Left lung (tissue), 10 donors: ENCODE data around the gene IGSF23. TPM values are rescaled to one million over a fixed set of nuclear protein-coding genes. Genes with fewer than 3 reads are reported as not detected.
A peak's percentile ranks its signal among the peaks of the same experiment; 100 is the strongest.
"Not testable (repeated sequence)": the region's sequence is repeated elsewhere in the genome, so short reads cannot be mapped to it uniquely, and the experiment has no call there.

ENCODE experiments used
- ATAC-seq: fragments of 200-7000 bp; cut with Tn5 transposase; one replicate; pipeline ENCODE4 v1.9.1; 2020; ENCODE audit warnings: moderate library complexity
- DNase-seq, 4 donors: peaks; one replicate each; pipeline ENCODE4 v3.0.0-alpha.2; 2013 to 2020
- H3K27ac ChIP-seq, 2 donors: fragments of 200-600 bp; sonication (generic) in 1 of 2; one replicate each; pipeline versions ENCODE4 v1.5.0 to v1.8.0; 2020 to 2021
- H3K27me3 ChIP-seq, 2 donors: fragments of 200-600 bp; sonication (generic) in 1 of 2; one replicate each; pipeline versions ENCODE4 v1.5.0 to v1.8.0; 2020 to 2021
- H3K36me3 ChIP-seq, 2 donors: fragments of 200-600 bp; sonication (generic) in 1 of 2; one replicate each; pipeline versions ENCODE4 v1.5.0 to v1.8.0; 2020 to 2021
- H3K4me1 ChIP-seq, 2 donors: fragments of 200-600 bp; one replicate each; pipeline ENCODE4 v1.8.0; 2021
- H3K4me3 ChIP-seq, 2 donors: fragments of 200-600 bp; sonication (generic) in 1 of 2; one replicate each; pipeline versions ENCODE4 v1.5.0 to v1.8.0; 2020 to 2021; ENCODE audit warnings: mild to moderate bottlenecking in 1 of 2
- H3K9me3 ChIP-seq, 2 donors: fragments of 200-600 bp; sonication (generic) in 1 of 2; one replicate each; pipeline versions ENCODE4 v1.5.0 to v1.8.0; 2020 to 2021
- intact Hi-C, 2 donors: fragments of 100-400 bp; cut with DNase I; formaldehyde crosslinking; loops; one replicate each; pipeline versions ENCODE4 v1.11.2 to v1.14.2; 2022
- polyA plus RNA-seq, 6 donors: library from polyadenylated mRNA; unstranded; fragments of 120-200 nt; gene quantifications; one replicate each; pipeline ENCODE4 v1.2.1, GENCODE V29; 2013; ENCODE audit not compliant: insufficient read length in 6 of 6
- total RNA-seq, 2 donors: library from RNA; stranded (reverse); fragmentation: NEBNext Ultra II Directional; extraction: Animal tissue kit (Norgen Biotek cat#: 25700); gene quantifications; one replicate each; pipeline ENCODE4 v1.2.1, GENCODE V29; 2021
- TF ChIP-seq, protein P1 (sequence below), 2 donors: fragments of 200-600 bp; sonication (generic) in 1 of 2; IDR thresholded peaks; one replicate each; pipeline versions ENCODE4 v1.5.0 to v1.8.0; 2021; ENCODE audit warnings: antibody characterized with exemption in 2 of 2
- donor health status: DM: no; HTN: yes; CAD: no.
- donor health status: DM: no; HTN: no; CAD: no.

The IGSF23 gene
- total and polyA plus RNA-seq, 8 donors: 0.17 to 0.18 TPM; not detected in 6

DNA sequence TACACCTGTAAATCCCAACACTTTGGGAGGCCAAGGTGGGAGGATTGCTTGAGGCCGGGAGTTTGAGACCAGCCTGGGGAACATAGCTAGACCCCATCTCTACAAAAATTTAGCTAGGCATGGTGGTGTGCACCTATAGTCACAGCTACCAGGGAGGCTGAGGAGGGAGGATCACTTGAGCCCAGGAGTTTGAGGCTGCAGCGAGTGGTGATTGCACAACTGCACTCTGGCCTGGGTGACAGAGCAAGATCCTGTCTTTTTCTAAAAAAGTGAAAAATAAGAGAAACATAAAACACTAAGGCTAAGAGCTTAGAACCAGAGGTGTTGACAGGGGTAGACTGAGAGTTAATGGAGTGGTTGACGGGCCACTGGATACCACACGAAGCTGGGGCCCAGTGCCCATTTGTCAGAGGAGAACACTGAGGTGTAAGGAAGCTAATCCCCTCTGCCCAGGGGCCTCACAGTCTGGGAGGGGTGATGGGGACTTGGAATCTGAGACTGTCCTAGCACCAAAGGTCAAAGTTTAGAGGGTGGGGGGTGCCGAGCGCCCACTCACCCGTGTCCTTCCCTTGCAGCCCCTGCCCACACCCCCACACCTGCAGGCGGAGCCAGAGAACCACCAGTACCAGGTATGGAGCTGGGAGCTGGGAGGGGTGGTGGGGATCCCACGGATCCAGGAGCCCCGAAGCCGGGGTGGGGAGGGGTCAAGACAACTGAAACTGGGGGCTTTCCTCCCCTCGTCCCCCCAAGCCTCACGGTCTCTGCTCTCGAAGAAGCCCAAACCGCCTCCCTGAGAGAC, 68.8 kb downstream of the IGSF23 start:
- peak overlapping the region in 1 of 2 donors; percentile 8 for H3K27ac ChIP-seq
- DNase-seq: peak in 1 of 4 donors; percentile 51
- H3K27me3 ChIP-seq: no peaks in the 10 kb centered on the region
- no peak for ATAC-seq
- H3K4me1 ChIP-seq: peaks cover 11 to 52% of the 10 kb centered on the region in 2 donors
- TF ChIP-seq, protein P1, sequence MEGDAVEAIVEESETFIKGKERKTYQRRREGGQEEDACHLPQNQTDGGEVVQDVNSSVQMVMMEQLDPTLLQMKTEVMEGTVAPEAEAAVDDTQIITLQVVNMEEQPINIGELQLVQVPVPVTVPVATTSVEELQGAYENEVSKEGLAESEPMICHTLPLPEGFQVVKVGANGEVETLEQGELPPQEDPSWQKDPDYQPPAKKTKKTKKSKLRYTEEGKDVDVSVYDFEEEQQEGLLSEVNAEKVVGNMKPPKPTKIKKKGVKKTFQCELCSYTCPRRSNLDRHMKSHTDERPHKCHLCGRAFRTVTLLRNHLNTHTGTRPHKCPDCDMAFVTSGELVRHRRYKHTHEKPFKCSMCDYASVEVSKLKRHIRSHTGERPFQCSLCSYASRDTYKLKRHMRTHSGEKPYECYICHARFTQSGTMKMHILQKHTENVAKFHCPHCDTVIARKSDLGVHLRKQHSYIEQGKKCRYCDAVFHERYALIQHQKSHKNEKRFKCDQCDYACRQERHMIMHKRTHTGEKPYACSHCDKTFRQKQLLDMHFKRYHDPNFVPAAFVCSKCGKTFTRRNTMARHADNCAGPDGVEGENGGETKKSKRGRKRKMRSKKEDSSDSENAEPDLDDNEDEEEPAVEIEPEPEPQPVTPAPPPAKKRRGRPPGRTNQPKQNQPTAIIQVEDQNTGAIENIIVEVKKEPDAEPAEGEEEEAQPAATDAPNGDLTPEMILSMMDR (IDR thresholded peaks at IDR 0.05): no peak
- H3K9me3 ChIP-seq: no peaks in the 10 kb centered on the region
- no peak overlapping the region for H3K4me3 ChIP-seq
- intact Hi-C loops: no loop called here
- no peaks in the 10 kb centered on the region for H3K36me3 ChIP-seq

DNA sequence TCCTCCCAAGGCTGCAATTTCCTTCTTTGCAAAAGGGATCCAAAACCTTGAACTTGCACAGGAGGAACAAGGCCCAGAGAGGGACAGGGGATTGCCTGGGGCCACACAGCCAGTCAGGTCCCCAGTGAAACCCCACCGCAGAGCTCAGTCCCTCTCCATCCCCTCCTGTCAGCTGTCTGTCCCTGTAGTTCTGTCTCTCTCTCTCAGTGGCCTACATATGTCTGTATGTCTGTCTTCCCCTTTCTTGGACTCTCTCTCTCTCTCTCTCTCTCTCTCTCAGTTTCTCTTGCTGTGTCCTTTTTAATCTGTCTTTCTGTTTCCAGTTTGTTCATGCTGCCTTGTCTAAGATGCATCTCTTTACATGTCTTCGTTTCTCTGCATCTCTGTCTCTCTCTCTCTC, 69.4 kb downstream of the IGSF23 start:
- Histone ChIP-seq H3K4me3 (no peak overlapping the region), H3K27ac (peak overlapping the region in 1 of 2 donors; percentile 8), H3K4me1 (peaks cover 15 to 54% of the 10 kb centered on the region in 2 donors), H3K9me3 (no peaks in the 10 kb centered on the region), H3K27me3 (no peaks in the 10 kb centered on the region), H3K36me3 (no peaks in the 10 kb centered on the region)
- no peak for DNase-seq
- TF ChIP-seq, protein P1 (IDR thresholded peaks at IDR 0.05): no peak
- intact Hi-C loops: no loop called here
- no peak for ATAC-seq

DNA sequence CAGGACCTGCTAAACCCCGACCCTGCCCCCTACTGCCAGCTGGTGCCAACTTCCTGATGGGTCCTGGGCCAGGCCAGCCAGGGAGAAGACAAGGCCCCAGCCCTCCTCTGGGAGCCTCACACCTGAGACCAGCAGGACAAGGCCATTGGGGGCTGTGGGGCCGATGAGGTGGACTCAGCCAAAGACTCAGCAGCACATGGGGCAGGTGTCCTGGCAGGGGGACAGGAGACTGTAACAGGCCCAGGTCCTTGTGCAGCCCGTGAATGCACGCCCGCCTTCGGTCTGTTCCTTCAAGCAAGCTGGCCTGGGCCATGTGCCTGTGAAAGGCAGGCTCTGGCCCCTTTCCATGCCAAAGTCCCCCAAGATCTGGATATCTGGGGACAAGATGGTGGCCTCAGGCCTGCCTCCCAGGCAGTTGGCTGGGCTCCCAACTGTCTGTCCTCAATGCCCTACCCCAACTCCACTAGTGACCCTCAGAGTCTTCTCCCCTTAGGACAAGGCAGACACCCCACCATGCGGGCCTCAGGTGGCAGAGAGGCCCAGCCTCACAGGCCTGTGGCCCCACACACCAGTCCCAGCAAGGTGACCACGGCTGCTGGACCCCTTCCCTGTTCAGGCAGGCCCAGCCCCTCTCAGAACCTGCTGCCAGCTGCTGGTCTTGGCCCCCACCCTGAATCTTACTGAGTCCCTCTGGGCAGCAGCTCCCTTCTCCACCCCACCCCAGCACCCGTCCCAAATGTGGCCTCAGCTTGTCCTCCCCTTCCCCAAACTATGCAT, 70.3 kb downstream of the IGSF23 start:
- TF ChIP-seq, protein P1 (IDR thresholded peaks at IDR 0.05): no peak
- H3K36me3 ChIP-seq: no peaks in the 10 kb centered on the region
- no peak overlapping the region for H3K27ac ChIP-seq
- peak in 1 of 4 donors; percentile 70 for DNase-seq
- no peaks in the 10 kb centered on the region for H3K27me3 ChIP-seq
- H3K4me1 ChIP-seq: peaks cover 16 to 62% of the 10 kb centered on the region in 2 donors
- no peaks in the 10 kb centered on the region for H3K9me3 ChIP-seq
- H3K4me3 ChIP-seq: no peak overlapping the region
- ATAC-seq: no peak
- intact Hi-C loops: no loop called here

DNA sequence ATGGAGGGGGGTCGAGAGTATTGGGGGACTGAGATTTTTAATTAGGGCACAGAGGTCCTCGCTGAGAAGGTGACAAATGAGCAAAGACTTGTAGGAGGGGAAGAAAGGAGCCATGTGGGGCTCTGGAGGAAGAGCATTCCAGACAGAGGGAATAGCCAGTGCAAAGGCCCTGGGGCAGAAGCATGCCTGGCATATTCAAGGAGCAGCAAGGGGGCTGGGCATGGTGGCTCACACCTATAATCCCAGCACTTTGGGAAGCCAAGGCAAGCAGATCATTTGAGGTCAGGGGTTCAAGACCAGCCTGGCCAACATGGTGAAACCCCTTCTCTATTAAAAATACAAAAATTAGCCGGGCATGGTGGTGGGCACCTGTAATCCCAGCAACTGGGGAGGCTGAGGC, 71.0 kb downstream of the IGSF23 start:
- not testable (repeated sequence) for H3K4me3 ChIP-seq

DNA sequence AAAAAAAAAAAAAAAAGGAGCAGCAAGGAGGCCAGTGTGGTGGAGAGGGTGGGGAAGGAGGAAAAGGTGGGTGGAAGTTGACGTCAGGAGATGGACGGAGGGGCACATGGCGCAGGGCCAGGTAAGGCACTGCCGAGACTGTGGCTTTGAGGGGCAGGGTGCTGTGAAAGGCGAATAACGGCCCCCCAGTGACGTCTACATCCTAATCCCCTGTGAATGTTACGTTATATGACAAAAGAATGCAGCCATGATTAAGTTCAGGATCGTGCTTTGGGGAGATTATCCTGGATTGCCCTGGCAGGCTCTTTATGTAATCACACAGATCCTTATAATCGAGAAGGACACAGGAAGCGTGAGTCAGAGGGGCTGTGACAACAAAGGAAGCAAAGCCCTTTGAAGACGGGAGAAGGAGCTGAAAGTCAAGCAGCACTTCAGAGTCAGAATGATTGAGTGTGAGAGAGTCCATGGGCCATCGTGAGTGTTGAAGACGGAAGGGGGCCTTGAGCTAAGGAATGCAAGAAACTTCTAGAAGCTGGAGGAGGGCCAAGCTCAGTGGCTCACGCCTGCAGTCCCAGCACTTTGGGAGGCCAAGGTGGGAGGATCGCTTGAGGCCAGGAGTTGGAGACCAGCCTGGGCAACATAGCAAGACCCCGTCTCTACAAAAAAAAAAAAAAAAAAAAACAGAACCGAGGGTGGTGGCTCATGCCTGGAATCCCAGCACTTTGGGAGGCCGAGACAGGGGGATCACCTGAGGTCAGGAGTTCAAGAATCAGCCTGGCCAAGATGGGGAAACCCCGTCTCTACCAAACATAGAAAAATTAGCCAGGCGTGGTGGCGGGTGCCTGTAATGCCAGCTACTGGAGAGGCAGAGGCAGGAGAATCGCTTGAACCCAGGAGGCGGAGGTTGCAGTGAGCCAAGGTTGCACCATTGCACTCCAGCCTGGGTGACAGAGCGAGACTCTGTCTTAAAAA, 71.8 kb downstream of the IGSF23 start:
- Histone ChIP-seq H3K27ac (peak overlapping the region; percentile 70 to 88), H3K27me3 (no peaks in the 10 kb centered on the region), H3K36me3 (no peaks in the 10 kb centered on the region), H3K9me3 (no peaks in the 10 kb centered on the region), H3K4me3 (no peak overlapping the region), H3K4me1 (peaks cover 16 to 78% of the 10 kb centered on the region in 2 donors)
- peak; percentile 63 for ATAC-seq
- intact Hi-C loops: loop anchor here in 1 of 2 donors (5.0 kb wide), 1 partner anchor 87 kb away; no protein-coding TSS in a partner anchor
- TF ChIP-seq, protein P1 (IDR thresholded peaks at IDR 0.05): no peak
- peak; percentile 24 to 71 (median 53) for DNase-seq

More for the DNA sequence above, 71.0 kb downstream of the IGSF23 start:
- DNase-seq, H3K27me3 ChIP-seq, ATAC-seq, H3K36me3 ChIP-seq, H3K9me3 ChIP-seq, intact Hi-C loops: not testable (repeated sequence)
- peak overlapping the region; percentile 70 to 88 for H3K27ac ChIP-seq
- peaks cover 16 to 70% of the 10 kb centered on the region in 2 donors for H3K4me1 ChIP-seq
